Activated CD4-positive, alpha-beta T cell treated with anti-CD3 and anti-CD28 coated beads for 4 hours (primary cell): ENCODE results near the gene PSMD5.

Experiments
- DNase-seq, 2 donors: peaks; one replicate each; pipeline ENCODE4 v3.0.0-alpha.2; 2020

PSMD5 gene

GRCh38 chr9:120874226-120875194, 31.8 kb upstream of the PSMD5 start:
- DNase-seq = no peak

DNA sequence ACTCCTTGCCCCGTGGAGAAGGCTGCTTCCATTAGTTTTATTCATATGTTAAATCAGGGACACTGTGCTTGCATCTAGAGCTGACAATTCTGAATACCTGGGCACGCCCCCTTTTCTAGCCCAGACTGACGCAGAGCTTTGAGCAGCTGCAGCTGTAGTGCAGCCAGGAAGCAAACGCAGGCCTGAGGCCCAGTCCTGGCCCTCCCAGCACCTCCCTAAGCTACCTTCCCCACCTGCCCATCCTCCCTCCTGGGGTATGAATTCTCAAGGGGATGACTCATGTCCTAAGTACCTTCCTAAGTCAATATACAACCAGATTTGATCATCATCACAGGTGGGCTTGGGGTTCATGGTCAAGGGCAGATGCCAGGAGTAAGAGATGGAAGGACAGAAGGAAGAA, 30.8 kb upstream of the PSMD5 start:
- DNase-seq = no peak

- no peak for DNase-seq
These were observed 30.2 kb upstream of the PSMD5 start for GRCh38 chr9:120872791-120873502.

- no peak for DNase-seq
These were observed 27.5 kb upstream of the PSMD5 start for GRCh38 chr9:120870206-120870605.

- DNase-seq = no peak
These were observed 27.0 kb upstream of the PSMD5 start for GRCh38 chr9:120869726-120870125.

DNA sequence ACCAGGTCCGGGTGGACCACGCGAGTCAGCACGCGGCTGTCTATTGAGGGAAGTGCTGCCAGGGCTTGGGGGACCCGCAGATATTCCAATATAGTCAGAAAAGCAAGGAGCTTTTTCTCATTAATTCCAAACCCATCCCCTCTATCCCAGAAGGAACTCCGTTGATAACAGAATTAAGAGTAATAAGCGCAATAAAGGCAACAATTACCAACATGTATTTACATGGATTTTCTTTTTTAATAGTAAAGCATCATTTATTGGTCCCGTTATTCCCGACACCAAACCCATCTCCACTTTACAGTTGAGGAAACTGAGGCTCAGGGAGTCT, 26.6 kb upstream of the PSMD5 start:
- DNase-seq = no peak

GRCh38 chr9:120868676-120869359, 26.1 kb upstream of the PSMD5 start:
- DNase-seq = peak; percentile 97 to 99

- no peak for DNase-seq
These were observed 25.6 kb upstream of the PSMD5 start for GRCh38 chr9:120868339-120868675.

- no peak for DNase-seq
These were observed 25.1 kb upstream of the PSMD5 start for GRCh38 chr9:120867676-120868338.

DNA sequence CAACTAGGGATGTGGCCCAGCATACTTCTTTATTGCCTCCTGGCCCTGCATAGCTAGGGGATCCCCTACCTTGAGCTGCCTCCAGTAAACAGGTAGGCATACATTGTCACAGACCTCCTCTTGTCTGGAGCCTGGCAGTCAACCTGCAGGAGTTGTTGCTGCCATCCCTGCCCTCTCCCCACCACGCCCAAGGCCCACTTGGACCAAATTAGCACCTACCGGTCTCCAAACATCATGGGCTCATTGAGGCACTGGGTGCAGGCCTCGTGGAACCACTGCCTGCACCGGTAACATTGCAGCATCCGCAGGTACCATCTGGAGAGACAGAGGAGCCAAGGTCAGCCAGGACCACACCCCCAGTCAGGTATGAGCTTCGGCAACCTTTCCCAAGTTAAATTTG, 23.9 kb upstream of the PSMD5 start:
- DNase-seq = no peak

DNA sequence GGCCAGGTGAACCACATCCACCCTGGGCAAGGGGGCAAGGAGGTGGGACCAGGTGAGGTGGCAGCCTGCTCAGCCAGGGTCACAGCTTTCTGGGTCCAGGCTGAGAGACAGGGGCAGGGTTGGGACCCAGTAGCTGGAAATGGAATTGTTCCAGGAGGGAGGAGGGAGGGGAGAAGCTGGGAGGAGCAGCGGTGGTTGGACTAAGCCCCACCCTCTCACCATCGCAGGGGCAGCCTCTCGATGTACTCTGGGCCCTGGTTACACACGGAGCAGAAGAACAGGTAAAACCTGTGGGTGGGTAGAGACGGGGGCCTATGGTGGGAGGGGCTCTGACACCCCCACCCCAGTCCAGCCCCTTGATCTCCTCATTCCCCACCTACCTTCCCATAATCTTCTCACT, 23.1 kb upstream of the PSMD5 start:
- DNase-seq = no peak

DNA sequence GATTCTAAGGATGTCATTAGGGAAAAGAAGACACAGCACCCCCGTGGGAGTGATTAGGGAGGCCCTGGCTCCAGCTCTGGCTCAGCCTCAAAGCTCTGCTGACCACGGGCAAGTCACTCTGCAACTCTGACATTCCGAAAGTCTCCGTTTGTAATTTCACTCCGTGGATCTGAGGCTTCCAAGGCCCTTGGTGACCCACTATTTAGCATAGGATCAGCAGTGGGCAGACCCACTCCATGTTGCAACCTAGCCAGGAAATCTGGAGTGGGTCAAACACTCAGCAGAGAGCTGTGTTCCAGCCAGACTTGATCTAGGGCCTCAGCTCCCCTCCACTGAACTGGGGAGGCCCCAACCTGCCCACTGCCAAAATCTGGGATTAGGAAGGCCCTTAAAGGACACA, 22.5 kb upstream of the PSMD5 start:
- DNase-seq = no peak

- no peak for DNase-seq
These were observed 22.0 kb upstream of the PSMD5 start for GRCh38 chr9:120864719-120865118.

DNA sequence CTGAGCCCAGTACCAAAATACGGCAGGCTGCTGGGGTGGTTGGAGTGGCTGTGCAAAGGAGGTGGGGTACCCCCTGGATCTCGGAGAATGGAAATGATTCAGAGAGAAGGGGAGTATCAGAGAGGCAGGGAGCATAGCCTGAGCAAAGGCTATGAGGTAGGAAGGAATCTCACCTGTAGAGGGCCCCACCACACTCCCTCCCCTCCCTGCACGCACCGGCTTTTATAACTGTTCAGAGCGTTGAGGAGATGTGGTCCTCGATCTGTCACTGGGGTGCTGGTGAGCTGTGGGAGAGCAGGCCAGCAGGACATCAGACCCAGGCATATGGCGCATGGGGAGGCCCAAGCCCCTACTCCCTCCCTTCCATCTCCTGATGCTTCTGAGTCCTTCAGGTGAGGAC, 21.1 kb upstream of the PSMD5 start:
- no peak for DNase-seq

GRCh38 chr9:120862452-120862851, 19.7 kb upstream of the PSMD5 start:
- no peak for DNase-seq

GRCh38 chr9:120861935-120862334, 19.2 kb upstream of the PSMD5 start:
- DNase-seq = no peak

DNA sequence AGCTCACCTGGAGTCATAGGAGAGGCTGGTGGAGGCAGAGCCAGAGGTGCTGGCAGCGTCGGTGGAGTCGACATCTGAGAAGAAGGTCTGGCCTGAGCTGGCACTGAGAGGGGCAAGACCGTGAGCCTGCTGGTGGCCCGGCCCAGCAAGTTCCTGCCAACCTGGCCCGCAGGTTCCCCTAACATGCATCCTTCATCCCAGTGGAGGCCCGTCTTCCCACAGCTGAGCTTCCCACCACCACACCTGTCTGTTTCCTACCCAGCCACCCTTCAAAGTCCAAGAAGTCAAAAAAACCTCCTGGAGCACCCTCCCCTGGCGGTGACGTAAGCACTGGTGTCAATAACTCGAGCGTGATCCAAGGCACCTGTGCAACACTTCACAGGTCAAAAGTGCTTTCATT, 17.4 kb upstream of the PSMD5 start:
- no peak for DNase-seq

- DNase-seq = no peak
These were observed 16.6 kb upstream of the PSMD5 start for GRCh38 chr9:120859361-120859760.

GRCh38 chr9:120857902-120858301, 15.2 kb upstream of the PSMD5 start:
- no peak for DNase-seq

GRCh38 chr9:120857481-120857880, 14.8 kb upstream of the PSMD5 start:
- DNase-seq = no peak

- DNase-seq = no peak
These were observed 14.0 kb upstream of the PSMD5 start for GRCh38 chr9:120856700-120857099.

- no peak for DNase-seq
These were observed 13.3 kb upstream of the PSMD5 start for GRCh38 chr9:120855827-120856670.
